K562 (cell line): ENCODE results near the gene COPS6. TPM values are rescaled to one million over a fixed set of nuclear protein-coding genes. Genes with fewer than 3 reads are reported as not detected.

Experiments
- DNMT1 ChIP-seq: fragments of 450-650 bp; IDR thresholded peaks from 2 replicates; pipeline ENCODE4 v1.6.1; 2016; ENCODE audit warnings: antibody characterized with exemption, mild to moderate bottlenecking
- FOXJ3 ChIP-seq: sonication (generic); formaldehyde crosslinking; IDR thresholded peaks from 2 replicates; pipeline ENCODE4 v1.4.0; 2020; ENCODE audit warnings: mild to moderate bottlenecking, missing genetic modification reagents
- GABPB1 ChIP-seq: sonication (generic); formaldehyde crosslinking; IDR thresholded peaks from 2 replicates; pipeline ENCODE4 v1.8.0; 2022; ENCODE audit warnings: mild to moderate bottlenecking, missing genetic modification reagents
- MBD2 ChIP-seq: sonication (generic); IDR thresholded peaks from 2 replicates; pipeline ENCODE4 v1.6.1; 2016; ENCODE audit warnings: low read depth, borderline replicate concordance
- MCM2 ChIP-seq: fragments of 450-650 bp; IDR thresholded peaks from 2 replicates; pipeline ENCODE4 v1.6.1; 2017; ENCODE audit warnings: low read depth, mild to moderate bottlenecking
- POLR2AphosphoS5 ChIP-seq: IDR thresholded peaks from 2 replicates; pipeline ENCODE4 v1.6.1; 2011; ENCODE audit warnings: mild to moderate bottlenecking, low read depth, low read length, moderate library complexity; ENCODE audit not compliant: control insufficient read depth, insufficient read depth
- POU5F1 ChIP-seq: fragments of 150-350 bp; IDR thresholded peaks from 2 replicates; pipeline ENCODE4 v1.6.1; 2014; ENCODE audit warnings: borderline replicate concordance, low read length, low read depth, mild to moderate bottlenecking; ENCODE audit not compliant: partially characterized antibody
- SPI1 ChIP-seq: IDR thresholded peaks from 2 replicates; pipeline ENCODE4 v1.6.1; 2011; ENCODE audit warnings: low read depth, low read length, control low read depth, borderline replicate concordance
- ZNF174 ChIP-seq: fragments of 250-450 bp; sonication (Bioruptor Pico); IDR thresholded peaks from 2 replicates; pipeline ENCODE4 v1.4.0; 2020; ENCODE audit warnings: mild to moderate bottlenecking
- polyA plus RNA-seq, 8 experiments: library from polyadenylated mRNA; depleted of rRNA in 4 of 8; stranded (reverse) in 5 of 8; unstranded in 3 of 8; fragments of >200 nt; fragmentation: Nextera tagmentation in 2 of 8; fragmentation: Illumina TruSeq in 1 of 8; extraction: Ambion mirVana in 2 of 8; extraction: Trizol in 1 of 8; gene quantifications; 2 replicates each; pipeline versions ENCODE4 v1.2.1 to v1.2.3, GENCODE V29; 2011 to 2014; ENCODE audit warnings: inconsistent platforms in 1 of 8, missing spikeins in 1 of 8
- total RNA-seq, 7 experiments: library from RNA; depleted of rRNA in 6 of 7; stranded (reverse); fragments of >200 nt in 6 of 7; fragmentation: Illumina TruSeq in 2 of 7; extraction: Trizol in 2 of 7; gene quantifications; 2 replicates each; pipeline versions ENCODE4 v1.2.1 to v1.2.3, GENCODE V29; 2011 to 2021; ENCODE audit warnings: low replicate concordance in 1 of 7
- TF ChIP-seq, protein P1 (sequence below): fragments of 250-450 bp; sonication (Bioruptor Pico); IDR thresholded peaks from 2 replicates; pipeline ENCODE4 v1.8.0; 2021; ENCODE audit warnings: moderate library complexity, mild to moderate bottlenecking, inconsistent platforms
- TF ChIP-seq, protein P2 (sequence below), 2 experiments: fragments of 450-650 bp in 1 of 2; sonication (generic) in 1 of 2; formaldehyde crosslinking in 1 of 2; IDR thresholded peaks in 1 of 2; conservative IDR thresholded peaks in 1 of 2; 2 replicates each; pipeline versions ENCODE4 v1.6.1 to v1.8.1; 2016 to 2023; ENCODE audit warnings: mild to moderate bottlenecking in 2 of 2, moderate library complexity in 2 of 2, inconsistent platforms in 1 of 2, missing genetic modification reagents in 1 of 2
- TF ChIP-seq, protein P3 (sequence below), 2 experiments: fragments of 450-650 bp; conservative IDR thresholded peaks; 2 replicates each; pipeline ENCODE4 v1.6.1; 2017; ENCODE audit warnings: mild to moderate bottlenecking in 2 of 2, moderate library complexity in 2 of 2
- TF ChIP-seq, protein P4 (sequence below), 3 experiments: IDR thresholded peaks in 2 of 3; conservative IDR thresholded peaks in 1 of 3; 2 replicates each; pipeline ENCODE4 v1.5.1; 2011 to 2012; ENCODE audit warnings: low read length in 3 of 3, mild to moderate bottlenecking in 3 of 3, control low read depth in 2 of 3, improper control_type of control experiment in 1 of 3, inconsistent platforms in 1 of 3, low read depth in 1 of 3, mixed read lengths in 1 of 3, moderate library complexity in 1 of 3; ENCODE audit not compliant: insufficient read depth in 2 of 3
- TF ChIP-seq, protein P5 (sequence below), 2 experiments: fragments of 200-800 bp in 1 of 2; sonication (Bioruptor generic) in 1 of 2; sonication (generic) in 1 of 2; formaldehyde crosslinking in 1 of 2; IDR thresholded peaks in 1 of 2; conservative IDR thresholded peaks in 1 of 2; 2 replicates each; pipeline versions ENCODE4 v1.5.0 to v1.6.1; 2016 to 2020; ENCODE audit warnings: missing compliant biosample characterization in 1 of 2, missing genetic modification characterization in 1 of 2, missing genetic modification reagents in 1 of 2
- TF ChIP-seq, protein P6 (sequence below): IDR thresholded peaks from 2 replicates; pipeline ENCODE4 v1.6.1; 2014; ENCODE audit warnings: antibody characterized with exemption

The COPS6 gene
- total and polyA plus RNA-seq, 9 of the 15 experiments (the other 6 are each of a cell fraction or from before 2014, with no cell fraction given) = 63.0 to 331 (median 168) TPM

DNA sequence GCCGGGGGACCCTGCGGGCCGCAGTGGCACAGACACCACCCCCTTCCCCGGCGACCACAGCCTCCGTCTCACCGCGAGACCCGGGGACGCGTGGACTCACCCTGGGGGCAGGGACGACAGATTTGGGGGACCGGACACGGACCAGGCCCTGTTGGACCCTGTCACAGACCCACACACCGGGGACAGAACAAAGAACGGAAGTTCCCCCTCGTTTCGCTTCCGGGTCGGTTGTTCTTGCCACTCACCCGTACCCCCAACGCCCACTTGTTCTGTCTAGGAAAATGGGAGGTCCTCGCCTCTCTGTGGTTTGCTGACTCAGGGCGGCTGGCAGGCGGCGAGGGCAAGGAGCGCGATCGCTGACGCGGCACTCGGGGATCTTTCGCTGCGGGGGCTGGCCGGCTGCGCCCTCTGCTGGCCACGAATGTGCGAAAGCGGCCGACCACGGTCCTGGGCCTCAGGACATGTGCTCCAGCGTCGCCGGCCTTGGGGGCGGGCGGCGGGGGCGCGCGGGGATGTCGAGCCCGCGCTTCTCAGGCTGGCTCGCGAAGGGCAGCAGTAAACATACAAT is 7.2 kb upstream of the COPS6 start, which contains the start of gene ZNF3 (continued):
- TF ChIP-seq MCM2 (no peak), FOXJ3 (no peak), DNMT1 (0 out of 2 replicates have a peak, but pooled peaks have one; percentile 45), POU5F1 (peak; percentile 14), SPI1 (peak; percentile 64), MBD2 (peak; percentile 63; the same call in 1 of the 2 replicates), GABPB1 (peak; percentile 99), ZNF174 (CRISPR knock-in tag) (no peak), POLR2AphosphoS5 (peak; percentile 85)
- TF ChIP-seq, protein P1, sequence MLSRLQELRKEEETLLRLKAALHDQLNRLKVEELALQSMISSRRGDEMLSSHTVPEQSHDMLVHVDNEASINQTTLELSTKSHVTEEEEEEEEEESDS (CRISPR knock-in tag) = no peak
- TF ChIP-seq, protein P2, sequence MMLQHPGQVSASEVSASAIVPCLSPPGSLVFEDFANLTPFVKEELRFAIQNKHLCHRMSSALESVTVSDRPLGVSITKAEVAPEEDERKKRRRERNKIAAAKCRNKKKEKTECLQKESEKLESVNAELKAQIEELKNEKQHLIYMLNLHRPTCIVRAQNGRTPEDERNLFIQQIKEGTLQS (IDR thresholded peaks at IDR 0.05) = peak; percentile 64
- TF ChIP-seq, protein P2 (CRISPR knock-in tag; conservative IDR thresholded peaks at IDR 0.05) = peak; percentile 95
- TF ChIP-seq, protein P3, sequence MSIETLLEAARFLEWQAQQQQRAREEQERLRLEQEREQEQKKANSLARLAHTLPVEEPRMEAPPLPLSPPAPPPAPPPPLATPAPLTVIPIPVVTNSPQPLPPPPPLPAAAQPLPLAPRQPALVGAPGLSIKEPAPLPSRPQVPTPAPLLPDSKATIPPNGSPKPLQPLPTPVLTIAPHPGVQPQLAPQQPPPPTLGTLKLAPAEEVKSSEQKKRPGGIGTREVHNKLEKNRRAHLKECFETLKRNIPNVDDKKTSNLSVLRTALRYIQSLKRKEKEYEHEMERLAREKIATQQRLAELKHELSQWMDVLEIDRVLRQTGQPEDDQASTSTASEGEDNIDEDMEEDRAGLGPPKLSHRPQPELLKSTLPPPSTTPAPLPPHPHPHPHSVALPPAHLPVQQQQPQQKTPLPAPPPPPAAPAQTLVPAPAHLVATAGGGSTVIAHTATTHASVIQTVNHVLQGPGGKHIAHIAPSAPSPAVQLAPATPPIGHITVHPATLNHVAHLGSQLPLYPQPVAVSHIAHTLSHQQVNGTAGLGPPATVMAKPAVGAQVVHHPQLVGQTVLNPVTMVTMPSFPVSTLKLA (conservative IDR thresholded peaks at IDR 0.05) = peak; percentile 94 to 98
- TF ChIP-seq, protein P4, sequence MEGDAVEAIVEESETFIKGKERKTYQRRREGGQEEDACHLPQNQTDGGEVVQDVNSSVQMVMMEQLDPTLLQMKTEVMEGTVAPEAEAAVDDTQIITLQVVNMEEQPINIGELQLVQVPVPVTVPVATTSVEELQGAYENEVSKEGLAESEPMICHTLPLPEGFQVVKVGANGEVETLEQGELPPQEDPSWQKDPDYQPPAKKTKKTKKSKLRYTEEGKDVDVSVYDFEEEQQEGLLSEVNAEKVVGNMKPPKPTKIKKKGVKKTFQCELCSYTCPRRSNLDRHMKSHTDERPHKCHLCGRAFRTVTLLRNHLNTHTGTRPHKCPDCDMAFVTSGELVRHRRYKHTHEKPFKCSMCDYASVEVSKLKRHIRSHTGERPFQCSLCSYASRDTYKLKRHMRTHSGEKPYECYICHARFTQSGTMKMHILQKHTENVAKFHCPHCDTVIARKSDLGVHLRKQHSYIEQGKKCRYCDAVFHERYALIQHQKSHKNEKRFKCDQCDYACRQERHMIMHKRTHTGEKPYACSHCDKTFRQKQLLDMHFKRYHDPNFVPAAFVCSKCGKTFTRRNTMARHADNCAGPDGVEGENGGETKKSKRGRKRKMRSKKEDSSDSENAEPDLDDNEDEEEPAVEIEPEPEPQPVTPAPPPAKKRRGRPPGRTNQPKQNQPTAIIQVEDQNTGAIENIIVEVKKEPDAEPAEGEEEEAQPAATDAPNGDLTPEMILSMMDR (IDR thresholded peaks at IDR 0.05 in 2 of 3, conservative IDR thresholded peaks at IDR 0.05 in 1 of 3; ENCODE audit: insufficient read depth in 2 of 3, low read depth in 1 of 3, low read length in 3 of 3) = peak; percentile 94 to 96 (median 95)
- TF ChIP-seq, protein P5, sequence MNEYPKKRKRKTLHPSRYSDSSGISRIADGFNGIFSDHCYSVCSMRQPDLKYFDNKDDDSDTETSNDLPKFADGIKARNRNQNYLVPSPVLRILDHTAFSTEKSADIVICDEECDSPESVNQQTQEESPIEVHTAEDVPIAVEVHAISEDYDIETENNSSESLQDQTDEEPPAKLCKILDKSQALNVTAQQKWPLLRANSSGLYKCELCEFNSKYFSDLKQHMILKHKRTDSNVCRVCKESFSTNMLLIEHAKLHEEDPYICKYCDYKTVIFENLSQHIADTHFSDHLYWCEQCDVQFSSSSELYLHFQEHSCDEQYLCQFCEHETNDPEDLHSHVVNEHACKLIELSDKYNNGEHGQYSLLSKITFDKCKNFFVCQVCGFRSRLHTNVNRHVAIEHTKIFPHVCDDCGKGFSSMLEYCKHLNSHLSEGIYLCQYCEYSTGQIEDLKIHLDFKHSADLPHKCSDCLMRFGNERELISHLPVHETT (CRISPR knock-in tag; conservative IDR thresholded peaks at IDR 0.05 in 1 of 2, IDR thresholded peaks at IDR 0.05 in 1 of 2) = peak in 1 of 2 experiments; percentile 96; a peak in 2 of 4 replicates
- TF ChIP-seq, protein P6, sequence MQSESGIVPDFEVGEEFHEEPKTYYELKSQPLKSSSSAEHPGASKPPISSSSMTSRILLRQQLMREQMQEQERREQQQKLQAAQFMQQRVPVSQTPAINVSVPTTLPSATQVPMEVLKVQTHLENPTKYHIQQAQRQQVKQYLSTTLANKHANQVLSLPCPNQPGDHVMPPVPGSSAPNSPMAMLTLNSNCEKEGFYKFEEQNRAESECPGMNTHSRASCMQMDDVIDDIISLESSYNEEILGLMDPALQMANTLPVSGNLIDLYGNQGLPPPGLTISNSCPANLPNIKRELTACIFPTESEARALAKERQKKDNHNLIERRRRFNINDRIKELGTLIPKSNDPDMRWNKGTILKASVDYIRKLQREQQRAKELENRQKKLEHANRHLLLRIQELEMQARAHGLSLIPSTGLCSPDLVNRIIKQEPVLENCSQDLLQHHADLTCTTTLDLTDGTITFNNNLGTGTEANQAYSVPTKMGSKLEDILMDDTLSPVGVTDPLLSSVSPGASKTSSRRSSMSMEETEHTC = peak; percentile 85
